Panc1 (cell line): ENCODE data around the gene KDM4B.

Experiments
- POLR2AphosphoS5 ChIP-seq: IDR thresholded peaks from 2 replicates; pipeline ENCODE4 v1.6.1; 2012; ENCODE audit warnings: mild to moderate bottlenecking, low read depth, low read length, moderate library complexity
- REST ChIP-seq, 2 experiments: IDR thresholded peaks; 2 replicates each; pipeline ENCODE4 v1.6.1; 2011 to 2012; ENCODE audit warnings: low read depth in 2 of 2, control low read depth in 1 of 2, low read length in 1 of 2, mild to moderate bottlenecking in 1 of 2, moderate library complexity in 1 of 2; ENCODE audit not compliant: insufficient read depth in 1 of 2
- TF ChIP-seq, protein P1 (sequence below): fragments of 450-650 bp; IDR thresholded peaks from 2 replicates; pipeline ENCODE4 v1.5.1; 2017; ENCODE audit warnings: mild to moderate bottlenecking

DNA sequence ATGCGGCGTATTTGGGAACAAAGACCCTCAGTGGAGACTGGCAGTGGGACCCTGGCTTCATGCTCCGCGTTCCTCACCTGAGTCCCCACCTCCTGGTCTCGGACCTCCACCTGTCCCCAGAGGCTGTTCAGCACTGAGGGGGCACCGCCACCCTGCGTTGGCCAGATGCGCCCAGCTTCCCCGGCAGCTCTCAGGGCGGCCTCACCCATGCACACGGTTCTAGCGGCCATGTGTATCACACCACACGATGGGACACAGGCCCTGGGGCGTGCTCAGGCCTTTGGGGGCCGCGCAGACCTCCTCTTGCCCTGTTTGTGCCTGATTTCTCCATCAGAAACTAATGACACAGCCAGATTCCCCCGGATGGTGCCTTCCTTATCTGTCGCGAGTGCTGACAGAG, 138.1 kb downstream of the KDM4B start:
- TF ChIP-seq, protein P1, sequence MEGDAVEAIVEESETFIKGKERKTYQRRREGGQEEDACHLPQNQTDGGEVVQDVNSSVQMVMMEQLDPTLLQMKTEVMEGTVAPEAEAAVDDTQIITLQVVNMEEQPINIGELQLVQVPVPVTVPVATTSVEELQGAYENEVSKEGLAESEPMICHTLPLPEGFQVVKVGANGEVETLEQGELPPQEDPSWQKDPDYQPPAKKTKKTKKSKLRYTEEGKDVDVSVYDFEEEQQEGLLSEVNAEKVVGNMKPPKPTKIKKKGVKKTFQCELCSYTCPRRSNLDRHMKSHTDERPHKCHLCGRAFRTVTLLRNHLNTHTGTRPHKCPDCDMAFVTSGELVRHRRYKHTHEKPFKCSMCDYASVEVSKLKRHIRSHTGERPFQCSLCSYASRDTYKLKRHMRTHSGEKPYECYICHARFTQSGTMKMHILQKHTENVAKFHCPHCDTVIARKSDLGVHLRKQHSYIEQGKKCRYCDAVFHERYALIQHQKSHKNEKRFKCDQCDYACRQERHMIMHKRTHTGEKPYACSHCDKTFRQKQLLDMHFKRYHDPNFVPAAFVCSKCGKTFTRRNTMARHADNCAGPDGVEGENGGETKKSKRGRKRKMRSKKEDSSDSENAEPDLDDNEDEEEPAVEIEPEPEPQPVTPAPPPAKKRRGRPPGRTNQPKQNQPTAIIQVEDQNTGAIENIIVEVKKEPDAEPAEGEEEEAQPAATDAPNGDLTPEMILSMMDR = no peak
- no peak for TF ChIP-seq REST (IDR thresholded peaks at IDR 0.05; ENCODE audit: insufficient read depth in 1 of 2, low read depth in 2 of 2, low read length in 1 of 2)
- no peak for TF ChIP-seq POLR2AphosphoS5
